ENCODE measurements around the gene LIME1. TPM values are rescaled to one million over a fixed set of nuclear protein-coding genes. Genes with fewer than 3 reads are reported as not detected.

The LIME1 gene
- total RNA-seq, 2 donors from 2014 or later = 156 to 179 TPM

DNA sequence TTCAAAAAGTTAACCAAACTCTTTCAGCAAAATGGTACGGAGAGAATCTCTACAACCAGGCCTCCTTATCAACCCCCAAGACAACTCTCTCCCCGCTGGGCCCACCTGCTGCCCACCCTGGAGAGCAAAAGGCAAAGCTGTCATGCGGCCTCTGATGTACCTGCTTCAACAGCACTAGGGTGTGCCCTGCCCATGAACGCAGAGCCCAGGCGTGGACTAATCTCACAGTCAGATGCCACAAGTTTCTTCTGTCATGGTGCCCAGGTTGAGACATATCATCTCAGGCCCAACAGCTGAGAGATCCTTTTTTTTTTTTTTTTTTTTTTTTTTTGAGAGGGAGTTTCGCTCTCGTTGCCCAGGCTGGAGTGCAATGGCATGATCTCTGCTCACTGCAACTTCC, 29.4 kb downstream of the LIME1 start:
- Mint-ChIP-seq H3K4me3 (no peak overlapping the region), H3K27ac (no peak overlapping the region), H3K4me1 (no peaks in the 10 kb centered on the region), H3K27me3 (no peaks in the 10 kb centered on the region), H3K36me3 (ENCODE audit: low read depth) (no peaks in the 10 kb centered on the region)
- no peak for ATAC-seq
- H3K9me3 ChIP-seq (ENCODE audit: control insufficient read depth, low read length, poor library complexity, severe bottlenecking) = no peaks in the 10 kb centered on the region
- no peak for DNase-seq

DNA sequence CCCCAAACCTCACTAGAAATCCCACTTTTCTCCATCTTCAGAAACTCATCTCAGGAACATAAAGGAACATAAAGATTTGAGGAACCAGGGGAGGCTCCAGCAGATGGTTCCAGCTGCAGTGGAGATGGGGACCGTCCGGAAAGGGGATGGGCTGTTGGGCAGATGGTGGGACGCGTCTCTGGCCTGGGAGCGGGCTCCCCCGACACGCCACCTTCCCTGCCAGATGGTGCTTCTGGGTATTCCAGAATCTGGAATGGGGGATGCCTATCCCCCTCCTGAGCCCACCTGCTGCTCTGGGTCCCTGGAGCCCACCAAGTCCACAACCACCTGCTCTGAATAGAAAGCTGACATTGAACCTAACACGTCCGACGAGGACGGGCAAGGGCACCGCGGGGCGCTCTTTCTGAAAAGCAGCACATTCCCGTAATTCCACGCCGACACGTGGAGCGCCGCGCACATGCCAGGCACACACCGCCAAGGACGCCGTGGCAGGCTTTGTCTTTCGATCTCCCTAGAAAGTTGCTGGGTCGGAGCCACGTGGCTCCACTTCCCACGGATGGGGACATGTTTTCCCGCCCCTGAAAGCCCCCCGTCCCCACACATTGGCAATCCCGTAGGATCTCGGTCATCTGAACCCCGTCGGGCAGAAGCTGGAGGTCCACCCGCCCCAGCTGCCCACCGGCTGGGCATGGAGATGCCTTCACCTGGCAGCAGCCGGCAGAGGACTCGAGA, 30.4 kb downstream of the LIME1 start:
- Mint-ChIP-seq H3K4me3 (no peak overlapping the region), H3K4me1 (no peaks in the 10 kb centered on the region), H3K27ac (no peak overlapping the region), H3K27me3 (no peaks in the 10 kb centered on the region), H3K36me3 (ENCODE audit: low read depth) (no peaks in the 10 kb centered on the region)
- DNase-seq (no peak), ATAC-seq (no peak)
- H3K9me3 ChIP-seq (ENCODE audit: control insufficient read depth, low read length, poor library complexity, severe bottlenecking) = no peaks in the 10 kb centered on the region

DNA sequence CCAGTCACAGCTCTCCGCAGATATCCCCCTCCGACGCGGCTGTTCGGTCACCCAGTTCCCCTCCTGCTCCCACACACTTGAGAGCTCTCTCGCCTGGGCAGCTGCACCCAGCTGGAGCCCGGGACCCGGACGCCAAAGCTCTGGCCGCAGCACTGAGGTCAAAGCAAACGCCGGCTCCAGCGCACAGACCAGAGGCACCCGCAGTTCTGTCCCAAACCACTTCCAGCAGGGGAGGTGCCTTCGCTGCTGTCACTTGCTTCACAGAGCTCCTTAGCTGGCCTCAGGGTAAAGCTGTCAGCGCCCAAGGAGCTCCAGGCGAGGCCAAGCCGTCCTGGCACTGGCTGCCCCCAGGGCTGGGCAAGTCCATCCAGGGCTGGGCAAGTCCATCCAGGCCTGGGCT, 31.0 kb downstream of the LIME1 start:
- Mint-ChIP-seq H3K4me3 (no peak overlapping the region), H3K27ac (no peak overlapping the region), H3K36me3 (ENCODE audit: low read depth) (no peaks in the 10 kb centered on the region), H3K4me1 (no peaks in the 10 kb centered on the region), H3K27me3 (no peaks in the 10 kb centered on the region)
- DNase-seq = no peak
- no peaks in the 10 kb centered on the region for H3K9me3 ChIP-seq (ENCODE audit: control insufficient read depth, low read length, poor library complexity, severe bottlenecking)
- ATAC-seq = no peak

DNA sequence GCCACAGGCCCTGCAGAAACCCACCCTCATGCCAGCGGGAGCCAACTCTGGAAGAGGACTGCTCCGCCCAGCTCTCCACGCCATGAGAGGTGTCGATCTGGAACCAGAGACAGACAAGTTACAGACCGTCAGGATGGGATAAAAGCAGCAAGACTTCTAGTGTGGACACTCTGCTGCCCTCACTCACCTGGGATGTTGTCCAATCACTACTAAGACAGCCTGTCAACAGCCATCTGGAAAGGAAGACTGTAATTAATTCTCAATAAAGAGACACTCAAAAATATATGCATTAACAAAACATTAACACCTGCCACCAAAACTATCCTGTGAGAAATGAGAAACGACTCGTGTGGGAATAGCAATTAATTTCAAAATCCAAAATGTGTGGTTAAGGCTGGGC, 31.4 kb downstream of the LIME1 start:
- no peak overlapping the region for H3K27ac Mint-ChIP-seq
- H3K27me3 Mint-ChIP-seq = no peaks in the 10 kb centered on the region
- H3K4me1 Mint-ChIP-seq = no peaks in the 10 kb centered on the region
- H3K4me3 Mint-ChIP-seq = no peak overlapping the region
- ATAC-seq = no peak
- H3K36me3 Mint-ChIP-seq (ENCODE audit: low read depth) = no peaks in the 10 kb centered on the region
- DNase-seq = no peak
- H3K9me3 ChIP-seq (ENCODE audit: control insufficient read depth, low read length, poor library complexity, severe bottlenecking) = no peaks in the 10 kb centered on the region

DNA sequence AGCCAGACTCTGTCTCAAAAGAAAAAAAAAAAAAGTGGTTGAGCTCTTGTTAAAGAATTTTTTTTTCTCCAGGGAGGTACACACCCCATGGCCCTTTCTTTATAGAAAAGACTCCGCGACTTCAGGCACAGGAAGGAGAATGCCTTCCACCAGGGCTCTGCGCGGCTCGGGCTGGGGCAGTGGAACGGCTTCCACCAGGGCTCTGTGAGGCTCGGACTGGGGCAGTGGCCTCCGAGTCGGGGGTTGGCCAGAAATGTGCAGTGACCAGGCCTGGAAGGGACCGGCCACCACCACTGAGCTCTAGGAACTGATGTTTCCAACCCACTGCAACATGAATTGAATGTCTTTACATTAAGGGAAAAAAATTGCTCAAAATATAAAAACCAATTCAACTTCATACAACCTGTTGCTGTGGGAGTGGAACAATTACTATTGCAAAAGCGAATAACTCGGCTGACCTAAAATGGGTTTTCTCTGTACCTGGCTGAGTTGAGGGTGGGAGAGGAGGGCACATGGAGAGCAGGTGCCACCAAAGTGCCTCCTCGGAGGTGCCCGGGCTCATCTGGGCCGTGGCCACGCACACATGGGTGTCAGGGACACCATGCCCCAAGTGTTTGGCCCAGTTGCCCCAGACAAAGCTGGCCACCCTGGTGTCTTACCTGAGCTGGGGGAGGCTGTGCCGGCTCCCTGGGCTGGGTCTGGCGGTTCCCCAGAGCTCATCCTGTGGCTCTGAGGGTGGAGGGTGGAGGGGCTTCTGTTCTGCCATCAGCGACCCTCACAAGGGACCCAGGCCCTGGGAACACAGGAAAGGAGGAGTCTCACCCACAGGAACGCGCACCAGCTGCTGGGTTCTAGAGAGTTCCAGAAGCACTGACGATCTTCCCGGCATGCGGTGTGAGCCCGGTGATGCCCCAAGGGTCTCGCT, 32.4 kb downstream of the LIME1 start:
- Mint-ChIP-seq H3K4me3 (no peak overlapping the region), H3K27ac (no peak overlapping the region)

DNA sequence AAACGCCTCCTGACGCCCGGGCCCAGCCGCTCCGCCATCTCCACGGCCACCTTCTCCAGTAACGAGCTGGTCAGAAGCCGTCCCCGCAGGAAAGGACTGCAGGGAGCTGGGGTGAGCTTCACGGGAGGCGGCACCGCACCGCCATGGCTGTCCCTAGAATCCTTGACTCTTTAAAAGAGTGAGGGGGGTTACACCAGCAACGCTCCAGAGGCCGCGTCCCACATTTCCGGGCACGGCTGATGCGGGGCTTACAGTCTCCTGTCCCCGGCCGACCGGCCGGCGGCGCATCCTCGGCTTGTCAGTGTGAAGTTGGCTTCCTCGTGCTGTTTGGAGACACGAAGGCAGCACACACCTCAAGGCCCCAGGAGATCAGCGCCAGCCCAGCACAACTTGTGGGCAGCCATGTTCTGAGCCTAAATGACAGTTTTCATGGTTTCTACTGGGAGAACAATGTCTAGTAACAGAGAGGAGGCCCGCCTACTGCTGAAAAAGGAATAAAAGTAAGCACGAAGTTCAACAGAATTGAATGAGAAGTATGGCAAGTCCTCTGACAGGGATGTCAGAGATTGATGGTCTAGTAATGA, 33.5 kb downstream of the LIME1 start:
- DNase-seq (no peak), ATAC-seq (no peak)
- Mint-ChIP-seq H3K27ac (no peak overlapping the region), H3K4me3 (no peak overlapping the region), H3K4me1 (peaks cover 3% of the 10 kb centered on the region), H3K27me3 (no peaks in the 10 kb centered on the region), H3K36me3 (ENCODE audit: low read depth) (no peaks in the 10 kb centered on the region)
- no peaks in the 10 kb centered on the region for H3K9me3 ChIP-seq (ENCODE audit: control insufficient read depth, low read length, poor library complexity, severe bottlenecking)

More for the DNA sequence above, 32.4 kb downstream of the LIME1 start:
- H3K4me1 Mint-ChIP-seq = no peaks in the 10 kb centered on the region
- ATAC-seq (no peak), DNase-seq (no peak)
- H3K9me3 ChIP-seq (ENCODE audit: control insufficient read depth, low read length, poor library complexity, severe bottlenecking) = no peaks in the 10 kb centered on the region
- no peaks in the 10 kb centered on the region for H3K27me3 Mint-ChIP-seq
- no peaks in the 10 kb centered on the region for H3K36me3 Mint-ChIP-seq (ENCODE audit: low read depth)

DNA sequence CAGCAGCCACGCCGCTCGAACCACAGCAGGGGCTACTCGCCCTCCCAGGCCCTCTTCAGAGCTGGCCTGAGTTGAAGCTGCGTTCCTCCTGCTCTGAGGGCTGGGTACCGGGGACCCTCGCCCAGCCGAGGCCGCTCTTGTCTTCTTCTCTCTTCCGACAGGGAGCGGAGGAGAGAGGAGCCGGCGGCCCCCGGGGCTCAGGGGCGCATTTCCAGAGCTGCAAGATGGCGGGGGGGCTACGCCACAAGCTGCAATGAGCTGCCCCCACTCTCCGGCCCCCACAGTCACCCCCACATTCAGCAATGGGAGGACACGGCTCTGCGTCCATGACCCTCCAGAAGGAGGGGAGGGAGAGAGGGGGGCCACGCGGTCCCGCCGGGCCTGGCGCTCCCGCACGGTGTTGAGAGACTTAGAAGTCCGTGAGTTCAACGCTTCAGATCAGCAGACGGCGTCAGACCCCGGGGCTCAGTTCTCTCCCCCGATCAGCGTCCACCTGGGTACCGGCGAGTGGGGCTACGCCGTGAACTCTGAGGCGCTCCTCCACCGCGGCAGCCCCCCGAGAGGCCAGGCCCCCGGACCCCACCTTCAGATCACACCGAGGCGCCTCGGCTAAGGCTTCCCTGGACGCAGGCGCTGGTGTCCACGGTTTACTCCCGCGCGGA, 34.7 kb downstream of the LIME1 start:
- ATAC-seq (no peak), DNase-seq (no peak)
- H3K9me3 ChIP-seq (ENCODE audit: control insufficient read depth, low read length, poor library complexity, severe bottlenecking) = no peaks in the 10 kb centered on the region
- Mint-ChIP-seq H3K4me3 (no peak overlapping the region), H3K27me3 (no peaks in the 10 kb centered on the region), H3K36me3 (ENCODE audit: low read depth) (no peaks in the 10 kb centered on the region), H3K4me1 (peaks cover 3% of the 10 kb centered on the region), H3K27ac (no peak overlapping the region)

DNA sequence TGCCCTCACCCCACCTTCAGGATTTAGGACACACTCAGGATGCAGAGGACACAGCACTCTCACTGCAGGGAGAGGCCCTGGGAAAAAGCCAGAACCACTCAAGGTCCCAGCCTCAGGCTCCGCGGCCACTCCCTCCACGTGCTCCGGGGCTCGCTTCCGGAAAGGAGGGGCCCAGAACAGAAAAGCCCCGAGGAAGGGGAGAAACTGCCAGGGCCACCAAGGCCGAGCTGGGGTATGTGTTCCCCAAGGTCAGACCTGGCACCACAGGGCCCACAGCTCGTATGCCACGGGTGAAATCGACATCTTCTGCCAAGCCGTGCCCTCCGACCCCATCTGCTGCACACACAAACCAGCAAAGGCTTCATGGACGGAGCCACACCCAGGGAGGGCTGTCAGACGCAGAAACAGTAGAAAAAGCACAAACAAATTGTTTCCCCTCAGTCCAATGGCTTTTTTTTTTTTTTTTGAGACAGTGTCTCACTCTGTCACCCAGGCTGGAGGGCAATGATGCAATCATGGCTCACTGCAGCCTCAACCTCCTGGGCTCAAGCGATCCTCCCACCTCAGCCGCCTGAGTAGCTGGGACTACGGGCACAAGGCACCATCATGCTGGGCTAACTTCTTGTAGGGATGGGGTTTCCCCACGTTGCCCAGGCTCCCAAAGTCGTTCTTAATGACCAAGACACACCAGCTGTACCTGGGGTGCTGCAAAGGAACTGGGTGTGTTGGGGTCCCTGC, 36.5 kb downstream of the LIME1 start:
- H3K4me1 Mint-ChIP-seq = peaks cover 3% of the 10 kb centered on the region
- no peak overlapping the region for H3K27ac Mint-ChIP-seq
- no peaks in the 10 kb centered on the region for H3K27me3 Mint-ChIP-seq
- no peaks in the 10 kb centered on the region for H3K9me3 ChIP-seq (ENCODE audit: control insufficient read depth, low read length, poor library complexity, severe bottlenecking)
- no peaks in the 10 kb centered on the region for H3K36me3 Mint-ChIP-seq (ENCODE audit: low read depth)
- no peak for ATAC-seq
- DNase-seq = no peak
- no peak overlapping the region for H3K4me3 Mint-ChIP-seq

DNA sequence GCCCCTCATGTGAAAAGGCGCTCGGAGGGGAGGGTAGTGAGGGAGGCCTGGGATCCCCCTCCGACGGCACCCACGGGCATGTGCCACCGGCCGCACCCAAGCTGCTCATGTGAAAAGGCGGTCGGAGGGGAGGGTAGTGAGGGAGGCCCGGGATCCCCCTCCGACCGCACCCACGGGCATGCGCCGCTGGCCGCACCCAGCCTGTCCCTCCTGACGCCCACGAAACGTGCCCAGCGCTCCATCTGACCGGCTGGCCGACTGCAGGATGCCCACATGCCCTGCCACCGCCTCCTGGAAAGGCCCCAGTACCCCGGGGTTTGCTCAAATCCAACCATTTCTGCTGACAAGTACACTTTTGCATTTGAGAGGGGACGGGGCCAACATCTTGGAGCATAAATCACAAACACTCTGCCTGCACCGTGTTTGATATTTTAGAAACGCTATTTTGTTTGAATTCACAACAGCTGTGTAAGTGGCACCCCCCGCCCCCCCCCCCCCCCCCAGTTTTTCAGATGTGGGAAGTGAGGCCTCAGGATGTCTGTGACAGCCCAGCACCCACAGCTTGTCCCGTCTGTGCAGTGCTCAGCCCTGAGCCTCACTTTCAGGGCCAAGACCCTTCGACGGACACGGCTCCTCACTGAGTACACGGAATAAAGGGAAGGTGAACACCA, 37.2 kb downstream of the LIME1 start:
- Mint-ChIP-seq H3K4me1 (peaks cover 3% of the 10 kb centered on the region), H3K27ac (no peak overlapping the region), H3K27me3 (no peaks in the 10 kb centered on the region), H3K4me3 (no peak overlapping the region), H3K36me3 (ENCODE audit: low read depth) (no peaks in the 10 kb centered on the region)
- no peak for DNase-seq
- no peak for ATAC-seq
- H3K9me3 ChIP-seq (ENCODE audit: control insufficient read depth, low read length, poor library complexity, severe bottlenecking) = no peaks in the 10 kb centered on the region

DNA sequence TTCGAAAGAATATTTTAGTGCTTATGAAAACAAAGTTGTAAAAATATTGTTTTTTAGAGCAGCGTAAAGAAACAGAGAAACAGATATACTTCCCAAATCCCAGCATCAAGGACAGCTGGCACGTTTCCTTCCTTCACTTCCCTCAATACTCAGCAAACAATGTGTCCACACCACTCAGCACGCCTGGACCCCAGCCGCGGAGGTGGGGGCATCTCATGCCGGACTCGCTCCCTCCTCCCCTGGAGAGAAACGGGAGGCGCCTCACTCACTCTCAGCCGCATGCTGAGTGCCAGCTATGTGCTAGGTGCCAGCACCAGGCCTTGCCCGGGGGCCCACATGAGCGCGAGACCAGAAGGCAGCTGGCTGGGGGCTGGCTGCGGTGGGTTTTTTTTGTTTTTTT, 37.8 kb downstream of the LIME1 start:
- Mint-ChIP-seq H3K4me3 (no peak overlapping the region), H3K36me3 (ENCODE audit: low read depth) (no peaks in the 10 kb centered on the region), H3K27ac (no peak overlapping the region), H3K27me3 (no peaks in the 10 kb centered on the region), H3K4me1 (peaks cover 3% of the 10 kb centered on the region)
- DNase-seq (no peak), ATAC-seq (no peak)
- no peaks in the 10 kb centered on the region for H3K9me3 ChIP-seq (ENCODE audit: control insufficient read depth, low read length, poor library complexity, severe bottlenecking)

DNA sequence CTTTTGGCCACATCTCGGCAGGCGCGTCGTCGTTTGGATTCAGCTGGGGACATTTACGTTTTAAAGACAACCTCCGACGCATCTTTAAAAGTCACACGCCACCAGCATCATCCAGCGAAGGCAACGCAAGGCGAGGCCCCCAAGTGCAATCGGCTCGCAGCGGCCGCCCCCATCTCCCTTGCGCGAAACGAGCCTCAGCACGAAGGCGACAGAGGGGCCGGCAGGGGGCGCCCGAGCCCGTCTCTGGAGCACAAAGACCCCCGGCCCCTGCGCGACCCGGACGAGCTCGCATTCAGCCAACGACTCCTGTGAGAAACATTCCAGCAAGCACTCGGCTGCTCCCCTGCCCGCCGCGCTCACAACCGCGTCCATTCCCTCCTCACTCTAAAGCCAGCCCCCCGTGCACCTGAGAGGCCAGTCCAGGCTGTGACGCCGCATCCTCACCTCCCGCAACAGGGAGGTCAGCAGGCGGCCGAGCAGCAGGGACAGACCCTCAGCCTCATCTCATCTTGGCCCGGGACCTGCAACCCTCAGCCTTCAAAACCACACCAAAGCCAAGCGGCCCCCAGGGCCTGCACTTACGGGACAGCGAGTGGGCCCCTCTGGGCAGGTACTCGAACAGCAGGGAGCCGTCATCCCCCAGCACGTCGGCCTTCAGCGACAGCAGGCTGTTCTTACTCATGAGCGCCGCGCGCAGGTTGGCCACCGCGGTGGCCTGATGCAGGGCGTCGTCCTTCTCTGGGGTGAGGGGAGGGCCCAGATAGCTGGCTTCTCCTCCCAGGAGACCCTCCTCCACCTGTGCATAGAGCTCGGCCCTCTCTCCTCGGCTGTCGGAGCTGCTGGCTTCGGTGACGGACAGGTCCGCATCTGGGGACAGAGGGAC, 38.9 kb downstream of the LIME1 start:
- no peak overlapping the region for H3K27ac Mint-ChIP-seq
- ATAC-seq = no peak

More for the DNA sequence above, 38.9 kb downstream of the LIME1 start:
- Mint-ChIP-seq H3K4me3 (peak overlapping the region; percentile 56), H3K4me1 (peaks cover 3% of the 10 kb centered on the region), H3K36me3 (ENCODE audit: low read depth) (no peaks in the 10 kb centered on the region), H3K27me3 (no peaks in the 10 kb centered on the region)
- H3K9me3 ChIP-seq (ENCODE audit: control insufficient read depth, low read length, poor library complexity, severe bottlenecking) = no peaks in the 10 kb centered on the region
- no peak for DNase-seq

Measured in T-helper 17 cell (primary cell).